GM13976 (cell line): ENCODE results near the gene CD109.

Experiments
- DNase-seq: peaks from one replicate; pipeline ENCODE4 v3.0.0; 2012; ENCODE audit warnings: low spot score
- in situ Hi-C: fragments of 300-500 bp; cut with MboI; formaldehyde crosslinking; loops from one replicate; pipeline ENCODE4 v1.12.0; 2022; ENCODE audit warnings: low sequenced_read_pairs, mixed read lengths, inconsistent platforms; ENCODE audit not compliant: unreplicated experiment
- TF ChIP-seq, protein P1 (sequence below): IDR thresholded peaks from 2 replicates; pipeline ENCODE4 v1.5.1; 2012; ENCODE audit warnings: borderline replicate concordance, mild to moderate bottlenecking; ENCODE audit not compliant: insufficient read depth; ENCODE audit errors: extremely low read depth, missing control alignments, control extremely low read depth

Gene CD109

DNA sequence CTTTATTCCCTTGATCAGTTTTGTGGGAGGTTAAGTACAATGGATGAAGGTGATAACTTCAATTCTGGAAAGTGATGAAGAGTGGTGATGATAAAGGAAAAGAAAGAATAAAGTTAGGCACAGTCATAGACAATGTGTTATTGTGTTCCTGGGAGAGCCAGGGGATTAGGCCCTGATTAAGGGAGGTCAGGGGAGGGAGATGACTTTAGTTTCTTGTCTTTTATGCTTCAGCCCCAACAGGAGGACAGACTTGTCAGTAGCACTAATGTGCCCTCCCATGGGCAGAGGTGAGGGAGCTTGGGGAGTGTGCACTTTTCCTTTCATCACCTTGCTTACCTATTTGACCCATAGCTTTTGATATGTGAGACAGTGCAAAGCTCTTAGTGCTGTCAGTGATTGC, 115.7 kb downstream of the CD109 start:
- TF ChIP-seq, protein P1, sequence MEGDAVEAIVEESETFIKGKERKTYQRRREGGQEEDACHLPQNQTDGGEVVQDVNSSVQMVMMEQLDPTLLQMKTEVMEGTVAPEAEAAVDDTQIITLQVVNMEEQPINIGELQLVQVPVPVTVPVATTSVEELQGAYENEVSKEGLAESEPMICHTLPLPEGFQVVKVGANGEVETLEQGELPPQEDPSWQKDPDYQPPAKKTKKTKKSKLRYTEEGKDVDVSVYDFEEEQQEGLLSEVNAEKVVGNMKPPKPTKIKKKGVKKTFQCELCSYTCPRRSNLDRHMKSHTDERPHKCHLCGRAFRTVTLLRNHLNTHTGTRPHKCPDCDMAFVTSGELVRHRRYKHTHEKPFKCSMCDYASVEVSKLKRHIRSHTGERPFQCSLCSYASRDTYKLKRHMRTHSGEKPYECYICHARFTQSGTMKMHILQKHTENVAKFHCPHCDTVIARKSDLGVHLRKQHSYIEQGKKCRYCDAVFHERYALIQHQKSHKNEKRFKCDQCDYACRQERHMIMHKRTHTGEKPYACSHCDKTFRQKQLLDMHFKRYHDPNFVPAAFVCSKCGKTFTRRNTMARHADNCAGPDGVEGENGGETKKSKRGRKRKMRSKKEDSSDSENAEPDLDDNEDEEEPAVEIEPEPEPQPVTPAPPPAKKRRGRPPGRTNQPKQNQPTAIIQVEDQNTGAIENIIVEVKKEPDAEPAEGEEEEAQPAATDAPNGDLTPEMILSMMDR, result no peak
- in situ Hi-C loops, result no loop called here
- DNase-seq, result no peak

GRCh38 chr6:73817253-73817652, 121.2 kb downstream of the CD109 start:
- DNase-seq, result no peak
- TF ChIP-seq, protein P1, result no peak
- in situ Hi-C loops, result no loop called here

DNA sequence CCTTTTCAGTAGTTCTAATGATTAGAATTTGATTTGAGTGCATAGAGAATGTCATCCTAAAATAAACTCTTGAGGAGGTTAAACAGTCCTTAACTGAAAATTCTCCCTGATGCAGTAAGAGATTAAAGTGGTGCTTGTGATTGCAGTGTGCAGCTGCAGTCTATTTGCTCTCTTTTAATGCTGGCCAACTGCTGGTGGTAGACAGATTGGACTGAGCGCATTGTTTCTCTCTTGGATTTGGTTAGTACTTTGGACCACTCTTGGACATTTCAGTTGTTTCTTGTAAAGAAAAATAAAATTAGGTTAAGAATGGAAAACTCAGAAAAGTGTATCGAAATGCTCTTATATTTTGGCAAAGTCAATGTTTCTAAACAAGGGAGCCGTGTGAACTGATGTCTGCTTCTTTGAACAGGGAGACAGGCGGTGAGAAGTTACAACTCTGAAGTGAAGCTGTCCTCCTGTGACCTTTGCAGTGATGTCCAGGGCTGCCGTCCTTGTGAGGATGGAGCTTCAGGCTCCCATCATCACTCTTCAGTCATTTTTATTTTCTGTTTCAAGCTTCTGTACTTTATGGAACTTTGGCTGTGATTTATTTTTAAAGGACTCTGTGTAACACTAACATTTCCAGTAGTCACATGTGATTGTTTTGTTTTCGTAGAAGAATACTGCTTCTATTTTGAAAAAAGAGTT, 127.2 kb downstream of the CD109 start:
- in situ Hi-C loops, result no loop called here
- DNase-seq, result no peak
- TF ChIP-seq, protein P1, result no peak

- TF ChIP-seq, protein P1, result no peak
- DNase-seq, result no peak
Measured at GRCh38 chr6:73823832-73824231, 127.8 kb downstream of the CD109 start.

DNA sequence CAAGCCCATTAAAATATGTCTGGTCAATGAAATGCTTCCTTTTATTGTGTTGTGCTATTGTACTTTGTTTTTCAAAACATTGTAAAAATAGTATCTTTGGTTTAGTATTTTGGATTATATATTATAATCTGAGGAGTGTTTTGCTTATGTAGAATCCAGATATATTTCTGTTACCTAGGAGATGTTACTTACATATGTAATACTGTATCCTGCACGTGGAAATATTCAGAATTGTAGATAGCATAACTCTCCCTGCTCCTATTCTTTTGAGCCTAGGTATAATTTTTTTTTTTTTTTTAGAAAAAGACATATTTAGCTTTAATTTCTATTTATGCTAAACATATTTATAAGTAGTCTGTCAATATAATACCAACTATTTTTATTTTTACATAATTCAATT, 130.6 kb downstream of the CD109 start:
- TF ChIP-seq, protein P1, result no peak
- in situ Hi-C loops, result no loop called here
- no peak for DNase-seq

More at GRCh38 chr6:73823832-73824231, 127.8 kb downstream of the CD109 start:
- in situ Hi-C loops, result no loop called here

DNA sequence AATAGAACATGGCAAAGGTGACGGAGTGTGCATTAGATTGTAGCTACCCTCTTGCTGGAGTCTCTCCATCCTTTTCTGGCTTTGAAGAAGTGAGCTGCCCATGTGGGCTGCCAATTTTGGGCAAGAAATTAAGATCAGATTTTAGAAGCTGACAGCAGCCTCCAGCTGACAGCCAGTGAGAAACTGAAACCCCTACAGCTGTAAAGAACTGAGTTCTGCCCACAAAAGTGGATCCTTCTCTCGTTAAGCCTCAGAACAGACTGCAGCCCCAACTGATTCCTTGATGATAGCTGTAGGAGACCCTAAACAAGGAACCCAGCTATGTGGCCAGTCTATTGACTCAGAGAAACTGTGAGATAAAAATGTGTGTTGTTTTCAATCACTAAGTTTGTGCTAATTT, 134.1 kb downstream of the CD109 start:
- in situ Hi-C loops, result no loop called here
- no peak for DNase-seq
- TF ChIP-seq, protein P1, result no peak
